SK-N-MC (cell line): ENCODE results near the gene DNAH5.

ENCODE experiments used
- DNase-seq: peaks from one replicate; pipeline ENCODE4 v3.0.0-alpha.2; 2011; ENCODE audit warnings: low read depth, low spot score
- H3K27ac ChIP-seq: fragments of 200-600 bp; sonication (generic); 2 replicates; pipeline ENCODE4 v1.5.1; 2016; ENCODE audit warnings: mixed run types
- H3K36me3 ChIP-seq: fragments of 200-600 bp; sonication (generic); 2 replicates; pipeline ENCODE4 v1.6.1; 2017; ENCODE audit warnings: antibody characterized with exemption, low read length, mixed read lengths; ENCODE audit not compliant: insufficient read depth
- H3K4me3 ChIP-seq: fragments of 200-600 bp; sonication (generic); 2 replicates; pipeline ENCODE4 v1.5.1; 2016
- H3K9ac ChIP-seq: fragments of 200-600 bp; sonication (generic); 2 replicates; pipeline ENCODE4 v1.8.0; 2017; ENCODE audit warnings: mixed run types, mixed read lengths; ENCODE audit not compliant: insufficient read length
- H3K9me3 ChIP-seq: fragments of 200-600 bp; sonication (generic); 2 replicates; pipeline ENCODE4 v1.6.1; 2017; ENCODE audit warnings: low read depth, mild to moderate bottlenecking, antibody characterized with exemption, low read length, moderate library complexity, mixed read lengths
- EZH2 ChIP-seq: fragments of 200-600 bp; sonication (generic); IDR thresholded peaks from one replicate; pipeline ENCODE4 v1.6.1; 2017; ENCODE audit warnings: antibody characterized with exemption
- FOXP2 ChIP-seq: optimal IDR thresholded peaks from 2 replicates; pipeline ENCODE3; 2011; ENCODE audit warnings: mild to moderate bottlenecking, moderate library complexity; ENCODE audit not compliant: insufficient read depth; ENCODE audit errors: extremely low read length, control extremely low read depth
- POLR2AphosphoS5 ChIP-seq: IDR thresholded peaks from 2 replicates; pipeline ENCODE4 v1.6.1; 2012; ENCODE audit warnings: mild to moderate bottlenecking, low read depth, low read length, borderline replicate concordance

DNAH5 gene

DNA sequence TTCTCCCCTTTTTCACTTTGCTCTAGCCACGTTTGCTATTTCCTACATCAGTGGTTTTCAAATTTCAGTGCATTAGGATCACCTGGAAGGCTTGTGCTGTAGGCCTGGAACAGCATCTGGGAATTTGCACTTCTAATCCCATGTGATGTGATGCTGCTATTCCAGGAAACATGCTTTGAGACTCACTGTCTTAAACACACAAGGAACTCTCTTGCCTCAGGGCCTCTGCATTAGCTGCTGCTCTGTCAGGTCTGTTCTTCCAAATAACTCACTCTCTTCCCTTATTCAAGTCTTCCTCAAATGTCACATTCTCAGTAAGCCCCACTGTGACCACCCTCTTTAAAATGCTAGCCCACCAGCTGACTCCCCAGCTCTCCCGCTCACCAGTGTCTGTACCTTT is 204.0 kb downstream of the DNAH5 start:
- H3K9me3 ChIP-seq = no peaks in the 10 kb centered on the region
- no peak for DNase-seq
- no peak overlapping the region for H3K27ac ChIP-seq
- no peaks in the 10 kb centered on the region for H3K36me3 ChIP-seq
- no peak overlapping the region for H3K4me3 ChIP-seq
- no peak overlapping the region for H3K9ac ChIP-seq
- no peak for TF ChIP-seq EZH2
- no peak for TF ChIP-seq FOXP2
- TF ChIP-seq POLR2AphosphoS5 = no peak

DNA sequence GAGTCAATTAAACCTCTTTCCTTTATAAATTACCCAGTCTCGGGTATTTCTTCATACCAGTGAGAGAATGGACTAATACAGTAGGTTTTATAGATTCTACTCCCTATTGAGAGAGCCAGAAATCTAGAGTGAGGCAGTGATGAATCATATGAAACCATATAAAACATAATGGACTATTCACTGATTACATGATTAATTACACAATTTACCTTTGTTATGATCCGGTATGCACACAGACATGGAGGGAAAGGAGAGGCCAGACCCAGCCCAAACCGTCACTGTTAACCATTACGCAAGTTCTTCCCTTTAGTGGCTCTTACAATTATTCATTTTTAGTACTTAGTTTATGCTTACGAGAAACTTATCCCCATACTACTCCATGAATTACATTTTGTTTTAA is 205.0 kb downstream of the DNAH5 start:
- Histone ChIP-seq H3K4me3 (no peak overlapping the region), H3K9ac (no peak overlapping the region), H3K27ac (no peak overlapping the region), H3K36me3 (no peaks in the 10 kb centered on the region), H3K9me3 (no peaks in the 10 kb centered on the region)
- TF ChIP-seq FOXP2 (no peak), EZH2 (no peak), POLR2AphosphoS5 (no peak)
- no peak for DNase-seq

DNA sequence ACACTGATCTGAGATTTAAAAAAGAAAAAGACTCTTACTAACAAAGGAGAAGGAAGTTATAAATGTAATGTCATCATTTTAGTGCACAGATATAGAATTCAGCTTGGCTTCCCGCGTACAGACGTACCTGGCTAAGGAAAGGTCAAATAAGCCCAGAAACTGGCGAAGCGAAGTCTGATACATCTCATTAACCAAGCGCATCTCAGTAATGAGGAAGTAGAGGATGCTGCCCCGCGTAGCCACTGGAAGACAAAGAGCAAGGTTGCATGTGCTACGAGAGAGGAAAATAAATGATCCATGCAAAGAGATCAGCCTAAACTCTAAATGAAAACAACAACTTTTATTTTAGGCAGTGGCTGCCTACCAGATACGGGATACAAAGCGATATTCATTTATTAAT is 208.8 kb downstream of the DNAH5 start:
- no peak overlapping the region for H3K27ac ChIP-seq
- TF ChIP-seq EZH2 (no peak), POLR2AphosphoS5 (no peak), FOXP2 (no peak)
- H3K4me3 ChIP-seq = no peak overlapping the region
- no peak for DNase-seq
- H3K9ac ChIP-seq = no peak overlapping the region
- no peaks in the 10 kb centered on the region for H3K9me3 ChIP-seq
- H3K36me3 ChIP-seq = no peaks in the 10 kb centered on the region

DNA sequence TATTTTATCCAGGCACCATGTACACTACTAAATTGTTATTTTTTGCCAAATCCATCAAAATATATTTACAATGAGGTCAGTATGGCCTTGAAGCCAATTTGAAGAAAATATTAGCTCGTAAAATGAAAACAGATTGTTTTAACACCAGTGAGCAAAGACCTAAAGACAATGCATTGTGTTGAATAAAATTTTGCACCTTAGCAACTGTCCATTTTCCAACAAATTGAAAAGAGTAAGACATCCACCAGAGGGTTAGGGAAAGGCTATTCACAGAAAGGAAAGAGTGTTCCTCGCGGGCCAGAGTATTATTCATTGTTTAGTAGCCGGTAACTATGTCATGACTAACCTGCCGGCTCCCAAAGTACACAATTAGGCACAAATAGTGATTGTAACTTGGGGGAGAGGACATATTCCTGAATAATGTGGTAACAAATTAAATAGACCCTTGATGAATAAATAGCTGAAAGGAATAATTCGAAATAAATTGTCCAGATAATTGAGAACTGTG is 213.3 kb downstream of the DNAH5 start:
- TF ChIP-seq EZH2 = no peak
- TF ChIP-seq POLR2AphosphoS5 = no peak
- no peak for TF ChIP-seq FOXP2
- no peak for DNase-seq
- Histone ChIP-seq H3K36me3 (no peaks in the 10 kb centered on the region), H3K9me3 (no peaks in the 10 kb centered on the region), H3K27ac (no peak overlapping the region), H3K9ac (no peak overlapping the region), H3K4me3 (no peak overlapping the region)

DNA sequence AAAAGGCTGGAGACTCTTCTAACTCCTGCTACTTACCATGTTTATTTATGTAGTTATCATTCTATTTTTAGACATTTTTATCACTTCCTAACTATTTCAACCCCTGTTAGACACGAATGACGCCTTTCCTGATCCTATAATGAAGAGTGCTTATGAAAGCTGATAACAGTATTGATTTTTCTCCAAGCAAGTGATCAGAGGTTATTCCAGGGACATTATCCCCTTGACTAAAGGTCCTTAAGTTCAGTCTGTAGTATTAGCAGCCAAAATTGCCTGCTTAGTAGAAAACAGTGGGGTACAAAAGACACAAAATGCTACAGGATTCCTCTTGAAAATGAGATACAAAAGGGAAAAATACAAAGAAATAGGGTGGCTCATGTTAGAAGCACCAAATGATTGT is 235.6 kb downstream of the DNAH5 start:
- H3K9me3 ChIP-seq = no peaks in the 10 kb centered on the region
- H3K36me3 ChIP-seq = no peaks in the 10 kb centered on the region
- H3K9ac ChIP-seq = no peak overlapping the region
- no peak overlapping the region for H3K27ac ChIP-seq
- H3K4me3 ChIP-seq = no peak overlapping the region
- TF ChIP-seq EZH2 (no peak), FOXP2 (no peak), POLR2AphosphoS5 (no peak)
- DNase-seq = no peak

DNA sequence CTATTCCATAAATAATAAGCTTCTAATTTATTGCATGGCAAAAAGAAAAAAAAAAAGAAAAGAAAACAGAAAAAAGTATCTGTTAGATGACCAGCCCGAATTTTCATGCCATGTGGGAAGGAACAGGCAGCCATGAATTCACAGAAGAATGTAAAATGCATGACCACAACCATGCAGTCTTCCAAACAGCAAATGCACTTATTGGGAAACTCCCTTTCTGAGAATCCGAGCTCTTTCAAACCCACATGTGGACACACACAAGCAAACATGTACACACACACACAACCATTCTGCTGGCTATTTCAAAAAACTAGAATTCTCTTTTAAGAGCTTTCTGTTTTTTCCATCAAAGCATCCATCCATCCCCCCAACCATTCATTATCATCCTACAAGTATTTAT is 236.1 kb downstream of the DNAH5 start:
- no peak for DNase-seq
- H3K4me3 ChIP-seq = no peak overlapping the region
- H3K36me3 ChIP-seq = no peaks in the 10 kb centered on the region
- no peak overlapping the region for H3K27ac ChIP-seq
- no peak for TF ChIP-seq EZH2
- no peak for TF ChIP-seq POLR2AphosphoS5
- TF ChIP-seq FOXP2 = no peak
- H3K9ac ChIP-seq = no peak overlapping the region
- H3K9me3 ChIP-seq = no peaks in the 10 kb centered on the region

DNA sequence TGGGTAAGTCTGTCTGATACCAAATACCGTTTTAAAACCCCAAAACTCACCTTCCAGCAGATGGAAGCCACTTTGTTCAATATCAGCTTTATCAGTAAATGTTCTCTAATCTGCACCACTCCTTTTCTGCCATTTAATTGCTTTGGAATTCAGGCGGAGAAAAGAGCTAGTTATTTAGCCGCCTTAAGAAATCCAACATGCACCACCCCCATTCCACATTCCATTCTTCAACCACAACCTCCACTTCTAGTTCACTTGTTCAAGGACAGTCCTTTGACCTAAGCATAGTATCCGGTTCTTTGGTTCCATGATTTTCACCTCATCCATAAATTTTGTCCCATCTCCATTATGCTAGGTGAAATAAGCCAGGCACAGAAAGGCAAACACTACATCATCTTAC is 240.1 kb downstream of the DNAH5 start:
- no peak overlapping the region for H3K4me3 ChIP-seq
- H3K36me3 ChIP-seq = no peaks in the 10 kb centered on the region
- TF ChIP-seq FOXP2 (no peak), POLR2AphosphoS5 (no peak), EZH2 (no peak)
- no peak overlapping the region for H3K27ac ChIP-seq
- DNase-seq = no peak
- no peaks in the 10 kb centered on the region for H3K9me3 ChIP-seq
- H3K9ac ChIP-seq = no peak overlapping the region

DNA sequence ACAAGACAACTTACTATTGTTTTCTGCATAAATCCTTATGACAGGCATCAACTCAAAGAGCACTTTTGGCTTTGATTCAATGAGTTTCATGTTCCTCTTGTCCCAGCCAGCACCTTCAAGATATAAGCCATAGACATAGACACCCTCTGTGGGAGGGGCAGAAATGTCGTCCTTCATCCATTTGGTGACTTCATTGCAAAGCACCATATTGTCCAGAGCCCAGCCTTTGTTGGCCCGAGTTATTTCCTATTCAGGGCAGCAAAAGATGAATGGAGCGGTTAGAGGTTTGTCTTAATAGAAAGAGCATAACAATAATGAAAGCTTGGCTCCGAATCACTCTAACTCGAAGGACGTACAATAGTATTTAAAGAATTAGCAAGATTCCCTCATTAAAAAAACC is 243.9 kb downstream of the DNAH5 start:
- Histone ChIP-seq H3K4me3 (no peak overlapping the region), H3K9ac (no peak overlapping the region), H3K27ac (no peak overlapping the region), H3K36me3 (no peaks in the 10 kb centered on the region), H3K9me3 (no peaks in the 10 kb centered on the region)
- DNase-seq = no peak
- no peak for TF ChIP-seq EZH2
- no peak for TF ChIP-seq FOXP2
- no peak for TF ChIP-seq POLR2AphosphoS5

DNA sequence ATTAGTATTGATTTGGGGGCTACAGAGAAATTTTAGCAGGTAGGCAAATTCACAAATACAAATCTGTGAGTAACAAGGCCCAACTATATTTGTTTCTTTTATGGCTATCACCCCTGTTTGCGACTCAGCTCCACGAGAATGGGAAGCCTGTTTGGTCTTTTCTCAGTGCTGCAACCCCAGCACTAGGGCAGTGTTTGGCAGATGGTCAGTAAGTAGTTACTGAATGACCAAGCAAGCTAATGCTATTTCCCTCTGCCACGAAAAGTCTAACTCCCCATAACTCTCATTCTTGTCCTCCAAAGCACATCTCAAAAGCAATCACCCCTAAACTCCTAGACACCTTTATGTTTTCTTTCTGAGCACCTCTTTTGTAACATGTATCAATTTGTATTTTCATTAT is 245.6 kb downstream of the DNAH5 start:
- no peak overlapping the region for H3K27ac ChIP-seq
- no peaks in the 10 kb centered on the region for H3K9me3 ChIP-seq
- no peak overlapping the region for H3K9ac ChIP-seq
- no peak overlapping the region for H3K4me3 ChIP-seq
- DNase-seq = no peak
- TF ChIP-seq POLR2AphosphoS5 = no peak
- no peaks in the 10 kb centered on the region for H3K36me3 ChIP-seq

DNA sequence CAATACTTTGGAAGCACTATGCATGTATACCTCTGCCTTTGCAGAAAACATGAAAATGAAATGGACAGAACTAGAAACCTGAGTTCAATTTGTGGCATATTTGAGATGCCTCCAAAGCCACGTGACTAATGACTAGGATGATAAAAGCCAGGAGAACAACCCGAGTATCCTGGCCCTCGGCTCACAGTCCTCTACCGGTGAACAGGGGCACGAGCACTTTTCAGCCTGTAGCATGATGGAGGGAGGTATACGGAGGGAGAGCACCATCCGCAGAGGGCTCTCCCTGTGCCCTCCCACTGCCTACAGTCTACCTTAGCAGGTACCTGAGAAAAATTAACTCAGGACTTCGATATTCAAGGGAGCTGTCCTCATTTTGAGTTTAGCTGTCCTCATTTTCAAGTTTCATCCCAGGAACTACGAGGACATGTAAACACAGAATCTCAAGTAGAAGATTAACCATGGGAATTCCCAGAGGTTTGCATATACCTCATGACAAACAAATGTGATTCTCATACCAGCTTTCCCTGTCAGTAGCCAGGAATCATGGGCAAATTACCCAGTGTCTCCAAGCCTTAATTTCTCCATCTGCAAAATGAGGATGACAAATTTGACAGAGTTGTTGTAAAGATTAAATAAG is 249.3 kb downstream of the DNAH5 start:
- no peak overlapping the region for H3K9ac ChIP-seq
- TF ChIP-seq FOXP2 = no peak
- no peak for TF ChIP-seq POLR2AphosphoS5
- no peak for TF ChIP-seq EZH2
- no peaks in the 10 kb centered on the region for H3K9me3 ChIP-seq
- no peaks in the 10 kb centered on the region for H3K36me3 ChIP-seq
- H3K27ac ChIP-seq = no peak overlapping the region
- no peak for DNase-seq
- no peak overlapping the region for H3K4me3 ChIP-seq
